ENCODE data around the gene TMEM74B.

GRCh38 chr20:1189827-1190226 is 5.0 kb upstream of the TMEM74B start:
- TF ChIP-seq TAF1 (IDR thresholded peaks at IDR 0.05; ENCODE audit: borderline replicate concordance, insufficient read depth, low read length) (no peak), POLR2AphosphoS5 (IDR thresholded peaks at IDR 0.05; ENCODE audit: low read depth, low read length) (no peak), REST (IDR thresholded peaks at IDR 0.05; ENCODE audit: insufficient read depth in 1 of 2, low read depth in 2 of 2, low read length in 2 of 2) (no peak), SIN3A (IDR thresholded peaks at IDR 0.05; ENCODE audit: borderline replicate concordance, insufficient read depth, low read length) (no peak), FOXP2 (optimal IDR thresholded peaks at IDR 0.05; ENCODE audit: borderline replicate concordance, extremely low read depth, extremely low read length, insufficient read depth) (no peak)

All from PFSK-1 (cell line).